Thoracic aorta endothelial cell (primary cell): ENCODE measurements around the gene TAS2R4. TPM values are rescaled to one million over a fixed set of nuclear protein-coding genes. Genes with fewer than 3 reads are reported as not detected.

Experiments used
- small RNA-seq: library from RNA; depleted of rRNA; stranded (forward); fragments of <200 nt; gene quantifications from one replicate; pipeline ENCODE3, GENCODE V24; 2012
- total RNA-seq: library from RNA; depleted of rRNA; stranded (reverse); fragments of >200 nt; gene quantifications from 2 replicates; pipeline ENCODE4 v1.2.3, GENCODE V29; 2012

TAS2R4 gene
- 1.1 and 1.7 TPM in 2 replicates for total RNA-seq

GRCh38 chr7:141776374-141776773 lies at the start of gene TAS2R4:
Gene TAS2R4 (plus strand): TSS chr7:141776674. CDS start chr7:141778489, 1,815 bp downstream.

GRCh38 chr7:141737836-141738591 lies 38.5 kb upstream of the TAS2R4 start, which contains the start of gene SSBP1:
Gene SSBP1 (plus strand): TSS chr7:141738358. CDS start chr7:141739167, 809 bp downstream.

GRCh38 chr7:141763797-141764196 lies 12.7 kb upstream of the TAS2R4 start, which contains the start of gene TAS2R3:
Gene TAS2R3 (plus strand): TSS chr7:141764097. CDS start chr7:141764159, 62 bp downstream.

GRCh38 chr7:141789917-141790316 lies 13.4 kb downstream of the TAS2R4 start, which contains the start of gene TAS2R5:
Gene TAS2R5 (plus strand): TSS chr7:141790217. CDS start chr7:141790362, 145 bp downstream.

Small RNA genes lying within 50 kb of the gene (small RNA-seq; reads per million reads assigned to genes)
- not detected for gene RNU1-82P

Other genes with a start within 250 kb of the TAS2R4 start
- gene AGK, start 225.3 kb upstream of the TAS2R4 start, total RNA-seq = 57.1 and 64.2 TPM in 2 replicates
- 45.7 and 50.8 TPM in 2 replicates for gene DENND11, start 74.5 kb upstream of the TAS2R4 start, total RNA-seq
- not detected in 2 replicates for gene WEE2, start 68.3 kb upstream of the TAS2R4 start, total RNA-seq
- 192 and 202 TPM in 2 replicates for gene SSBP1, start 38.3 kb upstream of the TAS2R4 start, total RNA-seq
- gene TAS2R3, start 12.6 kb upstream of the TAS2R4 start, total RNA-seq = 1.4 and 1.7 TPM in 2 replicates
- gene TAS2R5, start 13.5 kb downstream of the TAS2R4 start, total RNA-seq = 0.66 and 1.7 TPM in 2 replicates
- gene PRSS37, start 64.8 kb downstream of the TAS2R4 start, total RNA-seq = not detected in 2 replicates
- not detected in 2 replicates for gene OR9A4, start 139.7 kb downstream of the TAS2R4 start, total RNA-seq
- gene CLEC5A, start 170.3 kb downstream of the TAS2R4 start, total RNA-seq = not detected in 2 replicates
- gene TAS2R38, start 197.1 kb downstream of the TAS2R4 start, total RNA-seq = not detected in 2 replicates
- gene MGAM, start 219.2 kb downstream of the TAS2R4 start, total RNA-seq = not detected in 2 replicates